HG03108 (cell line): ENCODE data around the gene TEAD1.
"Not testable (repeated sequence)": the region's sequence is repeated elsewhere in the genome, so short reads cannot be mapped to it uniquely, and the experiment has no call there.

Experiments used
- ATAC-seq: cut with Tn5 transposase; IDR thresholded peaks from one replicate; pipeline ENCODE4 v1.9.1; 2021; ENCODE audit warnings: moderate library complexity; ENCODE audit not compliant: unreplicated experiment

TEAD1 gene

GRCh38 chr11:12857572-12857971, 183.4 kb downstream of the TEAD1 start:
- no peak for ATAC-seq

GRCh38 chr11:12859872-12860657, 185.8 kb downstream of the TEAD1 start:
- ATAC-seq, result no peak

GRCh38 chr11:12860827-12861226, 186.6 kb downstream of the TEAD1 start:
- no peak for ATAC-seq

- ATAC-seq, result no peak
Measured at GRCh38 chr11:12862696-12863469, 188.7 kb downstream of the TEAD1 start.

- no peak for ATAC-seq
Measured at GRCh38 chr11:12863605-12864121, 189.4 kb downstream of the TEAD1 start.

- no peak for ATAC-seq
Measured at GRCh38 chr11:12864316-12865156, 190.3 kb downstream of the TEAD1 start.

- no peak for ATAC-seq
Measured at GRCh38 chr11:12865863-12866595, 191.8 kb downstream of the TEAD1 start.

GRCh38 chr11:12867531-12867930, 193.3 kb downstream of the TEAD1 start:
- no peak for ATAC-seq

GRCh38 chr11:12868315-12869073, 194.3 kb downstream of the TEAD1 start:
- no peak for ATAC-seq

- no peak for ATAC-seq
Measured at GRCh38 chr11:12871241-12871640, 197.0 kb downstream of the TEAD1 start.

GRCh38 chr11:12871788-12872321, 197.6 kb downstream of the TEAD1 start:
- no peak for ATAC-seq

GRCh38 chr11:12876340-12876739, 202.1 kb downstream of the TEAD1 start:
- no peak for ATAC-seq

- no peak for ATAC-seq
Measured at GRCh38 chr11:12876988-12877387, 202.8 kb downstream of the TEAD1 start.

- ATAC-seq, result not testable (repeated sequence)
Measured at GRCh38 chr11:12877508-12877907, 203.3 kb downstream of the TEAD1 start.

- ATAC-seq, result no peak
Measured at GRCh38 chr11:12880327-12880726, 206.1 kb downstream of the TEAD1 start.

GRCh38 chr11:12882670-12883069, 208.4 kb downstream of the TEAD1 start:
- ATAC-seq, result no peak

- ATAC-seq, result no peak
Measured at GRCh38 chr11:12884751-12885318, 210.6 kb downstream of the TEAD1 start.

- ATAC-seq, result no peak
Measured at GRCh38 chr11:12885717-12886239, 211.6 kb downstream of the TEAD1 start.

GRCh38 chr11:12886508-12886907, 212.3 kb downstream of the TEAD1 start:
- ATAC-seq, result no peak
